Kidney epithelial cell (primary cell): Measurements from ENCODE around the gene KLC4. TPM values are rescaled to one million over a fixed set of nuclear protein-coding genes. Genes with fewer than 3 reads are reported as not detected.

Source experiments
- DNase-seq: peaks from one replicate; pipeline ENCODE4 v3.0.0-alpha.2; 2010; ENCODE audit warnings: low read depth
- H3K27me3 ChIP-seq: 2 replicates; pipeline ENCODE4 v1.6.0; 2011; ENCODE audit warnings: low read length; ENCODE audit not compliant: control insufficient read depth, insufficient read depth
- H3K36me3 ChIP-seq: 2 replicates; pipeline ENCODE4 v1.5.1; 2011; ENCODE audit warnings: low read length; ENCODE audit not compliant: control insufficient read depth, insufficient read depth
- H3K4me3 ChIP-seq: 2 replicates; pipeline ENCODE4 v1.5.1; 2011; ENCODE audit warnings: low read depth, mild to moderate bottlenecking, control low read depth, low read length
- CTCF ChIP-seq: IDR thresholded peaks from 2 replicates; pipeline ENCODE4 v1.5.1; 2011; ENCODE audit warnings: mild to moderate bottlenecking, moderate library complexity, low read length, control low read depth, inconsistent platforms; ENCODE audit not compliant: insufficient read depth, poor library complexity, severe bottlenecking
- total RNA-seq: library from RNA; depleted of rRNA; stranded (reverse); fragments of >200 nt; gene quantifications from 2 replicates; pipeline ENCODE4 v1.2.3, GENCODE V29; 2015

KLC4 gene
- total RNA-seq, 1 donor from 2014 or later: 21.6 TPM

GRCh38 chr6:43055966-43056365 lies 3.5 kb upstream of the KLC4 start:
- TF ChIP-seq CTCF: no peak
- no peak overlapping the region for H3K4me3 ChIP-seq

GRCh38 chr6:43058531-43058930 lies 900 bp upstream of the KLC4 start:
- Histone ChIP-seq H3K4me3 (peak overlapping the region; percentile 98), H3K36me3 (no peaks in the 10 kb centered on the region), H3K27me3 (no peaks in the 10 kb centered on the region)
- no peak for TF ChIP-seq CTCF
- no peak for DNase-seq

More at GRCh38 chr6:43055966-43056365, 3.5 kb upstream of the KLC4 start:
- H3K27me3 ChIP-seq: no peaks in the 10 kb centered on the region
- no peaks in the 10 kb centered on the region for H3K36me3 ChIP-seq
- no peak for DNase-seq

- peak overlapping the region; percentile 98 for H3K4me3 ChIP-seq
- DNase-seq: no peak
- TF ChIP-seq CTCF: no peak
- H3K36me3 ChIP-seq: peaks cover 1% of the 10 kb centered on the region
- no peaks in the 10 kb centered on the region for H3K27me3 ChIP-seq
These were observed 763 bp downstream of the KLC4 start for GRCh38 chr6:43060034-43060754.

- no peak overlapping the region for H3K4me3 ChIP-seq
- no peaks in the 10 kb centered on the region for H3K27me3 ChIP-seq
- DNase-seq: no peak
- peaks cover 1% of the 10 kb centered on the region for H3K36me3 ChIP-seq
- TF ChIP-seq CTCF: no peak
These were observed 1.6 kb downstream of the KLC4 start for GRCh38 chr6:43060755-43061633.

- no peak for DNase-seq
- peaks cover 1% of the 10 kb centered on the region for H3K36me3 ChIP-seq
- TF ChIP-seq CTCF: no peak
These were observed 2.4 kb downstream of the KLC4 start for GRCh38 chr6:43061861-43062260.

More at GRCh38 chr6:43061861-43062260, 2.4 kb downstream of the KLC4 start:
- Histone ChIP-seq H3K4me3 (no peak overlapping the region), H3K27me3 (no peaks in the 10 kb centered on the region)
